Measurements from ENCODE around the gene PRTG.
"Not testable (repeated sequence)": the region's sequence is repeated elsewhere in the genome, so short reads cannot be mapped to it uniquely, and the experiment has no call there.

PRTG gene

GRCh38 chr15:55742927-55743728, at the start of gene PRTG:
Gene PRTG, minus strand, starts transcription at chr15:55743152. Its CDS starts 221 bp downstream, at chr15:55742931.
- DNase-seq (ENCODE audit: low spot score in 2 of 2): peak; percentile 41 to 76
- peak within 1 kb of the TSS; percentile 53 for H3K4me3 ChIP-seq
- H3K9me3 ChIP-seq: no peaks in the 10 kb centered on the region
- no peaks in the 10 kb centered on the region for H3K36me3 ChIP-seq (replicated peaks)
- H3K4me1 ChIP-seq: peaks cover 20% of the 10 kb centered on the region
- in situ Hi-C loops (cut with MboI; ENCODE audit: low sequenced_read_pairs): no loop called here
- peaks cover 11% of the 10 kb centered on the region; the same call in 1 of the 2 replicates for H3K27me3 ChIP-seq (ENCODE audit: low read depth)

- no peaks in the 10 kb centered on the region; the same call in 1 of the 2 replicates for H3K4me1 ChIP-seq
- no peak overlapping the region for H3K4me3 ChIP-seq
- no peaks in the 10 kb centered on the region for H3K36me3 ChIP-seq (replicated peaks)
- in situ Hi-C loops (cut with MboI; ENCODE audit: low sequenced_read_pairs): no loop called here
- DNase-seq (ENCODE audit: low spot score in 2 of 2): no peak
- no peaks in the 10 kb centered on the region for H3K27me3 ChIP-seq (ENCODE audit: low read depth)
- H3K9me3 ChIP-seq: peaks cover 3% of the 10 kb centered on the region; the same call in 1 of the 2 replicates
Measured at GRCh38 chr15:55791551-55792400, 48.8 kb upstream of the PRTG start.

GRCh38 chr15:55789066-55789660, 46.2 kb upstream of the PRTG start:
- DNase-seq (ENCODE audit: low spot score in 2 of 2): peak in 1 of 2 experiments; percentile 80
- in situ Hi-C loops (cut with MboI; ENCODE audit: low sequenced_read_pairs): no loop called here

GRCh38 chr15:55786341-55786740, 43.4 kb upstream of the PRTG start:
- Histone ChIP-seq H3K9me3 (no peaks in the 10 kb centered on the region), H3K36me3 (replicated peaks) (no peaks in the 10 kb centered on the region), H3K4me1 (peaks cover 5% of the 10 kb centered on the region), H3K27me3 (ENCODE audit: low read depth) (no peaks in the 10 kb centered on the region), H3K4me3 (no peak overlapping the region)
- peak; percentile 34 to 52 for DNase-seq (ENCODE audit: low spot score in 2 of 2)
- in situ Hi-C loops (cut with MboI; ENCODE audit: low sequenced_read_pairs): no loop called here

More at GRCh38 chr15:55789066-55789660, 46.2 kb upstream of the PRTG start:
- H3K27me3 ChIP-seq (ENCODE audit: low read depth): no peaks in the 10 kb centered on the region
- no peak overlapping the region for H3K4me3 ChIP-seq
- H3K4me1 ChIP-seq: peaks cover 5% of the 10 kb centered on the region
- H3K9me3 ChIP-seq: 0 out of 2 replicates have a peak, but pooled peaks cover 3% of the 10 kb centered on the region
- no peaks in the 10 kb centered on the region for H3K36me3 ChIP-seq (replicated peaks)

- H3K4me3 ChIP-seq; H3K9me3 ChIP-seq; DNase-seq (ENCODE audit: low spot score in 2 of 2); H3K36me3 ChIP-seq (replicated peaks); H3K27me3 ChIP-seq (ENCODE audit: low read depth); in situ Hi-C loops (cut with MboI; ENCODE audit: low sequenced_read_pairs); H3K4me1 ChIP-seq: not testable (repeated sequence)
Measured at GRCh38 chr15:55785593-55785992, 42.6 kb upstream of the PRTG start.

GRCh38 chr15:55784286-55784685, 41.3 kb upstream of the PRTG start:
- H3K9me3 ChIP-seq: no peaks in the 10 kb centered on the region
- H3K4me3 ChIP-seq: no peak overlapping the region
- H3K27me3 ChIP-seq (ENCODE audit: low read depth): peaks cover 3% of the 10 kb centered on the region; the same call in 1 of the 2 replicates
- H3K4me1 ChIP-seq: peaks cover 5% of the 10 kb centered on the region
- H3K36me3 ChIP-seq (replicated peaks): no peaks in the 10 kb centered on the region
- DNase-seq (ENCODE audit: low spot score in 2 of 2): no peak
- in situ Hi-C loops (cut with MboI; ENCODE audit: low sequenced_read_pairs): no loop called here

GRCh38 chr15:55782901-55783300, 39.9 kb upstream of the PRTG start:
- Histone ChIP-seq H3K4me1 (peaks cover 5% of the 10 kb centered on the region), H3K9me3 (no peaks in the 10 kb centered on the region), H3K27me3 (ENCODE audit: low read depth) (peaks cover 3% of the 10 kb centered on the region; the same call in 1 of the 2 replicates), H3K4me3 (no peak overlapping the region), H3K36me3 (replicated peaks) (no peaks in the 10 kb centered on the region)
- in situ Hi-C loops (cut with MboI; ENCODE audit: low sequenced_read_pairs): no loop called here
- no peak for DNase-seq (ENCODE audit: low spot score in 2 of 2)

- no peak for DNase-seq (ENCODE audit: low spot score in 2 of 2)
- in situ Hi-C loops (cut with MboI; ENCODE audit: low sequenced_read_pairs): no loop called here
Measured at GRCh38 chr15:55780292-55780691, 37.3 kb upstream of the PRTG start.

GRCh38 chr15:55778932-55779331, 36.0 kb upstream of the PRTG start:
- in situ Hi-C loops (cut with MboI; ENCODE audit: low sequenced_read_pairs): no loop called here
- DNase-seq (ENCODE audit: low spot score in 2 of 2): no peak

More at GRCh38 chr15:55780292-55780691, 37.3 kb upstream of the PRTG start:
- no peaks in the 10 kb centered on the region for H3K36me3 ChIP-seq (replicated peaks)
- no peak overlapping the region for H3K4me3 ChIP-seq
- H3K27me3 ChIP-seq (ENCODE audit: low read depth): peaks cover 10% of the 10 kb centered on the region
- H3K4me1 ChIP-seq: no peaks in the 10 kb centered on the region
- H3K9me3 ChIP-seq: no peaks in the 10 kb centered on the region

GRCh38 chr15:55775316-55775715, 32.4 kb upstream of the PRTG start:
- Histone ChIP-seq H3K27me3 (ENCODE audit: low read depth) (peaks cover 7% of the 10 kb centered on the region; the same call in 1 of the 2 replicates), H3K9me3 (no peaks in the 10 kb centered on the region), H3K4me3 (no peak overlapping the region), H3K36me3 (replicated peaks) (no peaks in the 10 kb centered on the region), H3K4me1 (peaks cover 1% of the 10 kb centered on the region)
- in situ Hi-C loops (cut with MboI; ENCODE audit: low sequenced_read_pairs): no loop called here
- DNase-seq (ENCODE audit: low spot score in 2 of 2): peak in 1 of 2 experiments; percentile 14

More at GRCh38 chr15:55778932-55779331, 36.0 kb upstream of the PRTG start:
- Histone ChIP-seq H3K4me3 (no peak overlapping the region), H3K4me1 (no peaks in the 10 kb centered on the region), H3K27me3 (ENCODE audit: low read depth) (peaks cover 10% of the 10 kb centered on the region), H3K9me3 (no peaks in the 10 kb centered on the region), H3K36me3 (replicated peaks) (no peaks in the 10 kb centered on the region)

- Histone ChIP-seq H3K36me3 (replicated peaks) (no peaks in the 10 kb centered on the region), H3K9me3 (no peaks in the 10 kb centered on the region), H3K27me3 (ENCODE audit: low read depth) (peaks cover 7% of the 10 kb centered on the region; the same call in 1 of the 2 replicates), H3K4me3 (no peak overlapping the region), H3K4me1 (peaks cover 3% of the 10 kb centered on the region)
- DNase-seq (ENCODE audit: low spot score in 2 of 2): peak in 1 of 2 experiments; percentile 82
- in situ Hi-C loops (cut with MboI; ENCODE audit: low sequenced_read_pairs): no loop called here
Measured at GRCh38 chr15:55774113-55774970, 31.4 kb upstream of the PRTG start.

GRCh38 chr15:55770806-55771205, 27.9 kb upstream of the PRTG start:
- Histone ChIP-seq H3K9me3 (no peaks in the 10 kb centered on the region), H3K4me3 (no peak overlapping the region), H3K4me1 (peaks cover 3% of the 10 kb centered on the region), H3K36me3 (replicated peaks) (no peaks in the 10 kb centered on the region), H3K27me3 (ENCODE audit: low read depth) (no peaks in the 10 kb centered on the region)
- in situ Hi-C loops (cut with MboI; ENCODE audit: low sequenced_read_pairs): no loop called here
- no peak for DNase-seq (ENCODE audit: low spot score in 2 of 2)

GRCh38 chr15:55770261-55770660, 27.3 kb upstream of the PRTG start:
- in situ Hi-C loops (cut with MboI; ENCODE audit: low sequenced_read_pairs): no loop called here
- Histone ChIP-seq H3K36me3 (replicated peaks) (no peaks in the 10 kb centered on the region), H3K4me3 (no peak overlapping the region), H3K27me3 (ENCODE audit: low read depth) (no peaks in the 10 kb centered on the region), H3K9me3 (no peaks in the 10 kb centered on the region), H3K4me1 (peaks cover 3% of the 10 kb centered on the region)
- DNase-seq (ENCODE audit: low spot score in 2 of 2): no peak

Data from HAP-1 (cell line).